GM18526 (cell line): ENCODE results near the gene ARHGDIG.

Source experiments
- POLR2A ChIP-seq: IDR thresholded peaks from 3 replicates; pipeline ENCODE4 v1.6.1; 2011; ENCODE audit not compliant: insufficient read length; ENCODE audit errors: extremely low read depth

Gene ARHGDIG

DNA sequence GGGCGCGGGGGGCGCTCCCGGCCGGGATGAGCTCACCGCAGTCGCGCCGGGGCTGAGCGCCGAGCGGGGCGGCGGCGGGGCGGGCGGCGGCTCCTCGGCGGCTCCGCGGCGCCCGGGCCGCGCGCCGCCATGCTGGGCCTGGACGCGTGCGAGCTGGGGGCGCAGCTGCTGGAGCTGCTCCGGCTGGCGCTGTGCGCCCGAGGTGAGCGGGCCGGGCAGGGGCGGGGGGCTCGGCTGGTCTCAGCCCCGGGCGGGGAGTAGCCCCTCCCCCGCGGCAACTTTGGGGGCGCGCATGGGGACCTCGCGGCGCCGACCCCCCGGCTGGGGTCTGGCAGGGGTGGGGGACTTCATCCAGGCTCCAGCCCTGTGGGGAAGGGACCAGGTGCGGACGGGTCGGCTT, at the start of gene ARHGDIG:
Gene ARHGDIG, plus strand, starts transcription at position 40 of the 400 bp plus-strand sequence. Its CDS starts 90 bp downstream, at position 130.
- no peak for TF ChIP-seq POLR2A

DNA sequence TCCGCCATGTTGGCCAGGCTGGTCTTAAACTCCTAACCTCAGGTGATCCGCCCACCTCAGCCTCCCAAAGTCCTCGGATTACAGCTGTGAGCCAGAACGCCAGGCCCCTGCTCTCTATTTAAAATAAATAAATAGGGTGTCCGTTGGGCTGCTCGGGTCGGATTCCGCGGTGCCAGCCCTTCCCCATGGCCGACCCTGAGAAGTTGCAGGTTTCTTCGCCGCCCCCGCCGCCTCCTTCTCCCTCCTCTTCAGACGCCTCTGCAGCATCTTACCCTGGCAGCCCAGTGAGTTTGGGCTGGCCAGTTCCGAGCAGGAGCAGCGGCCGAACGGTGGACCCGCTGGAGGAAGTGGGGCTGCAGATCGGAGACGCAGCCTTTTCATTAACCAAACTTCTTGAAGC, 49.4 kb upstream of the ARHGDIG start:
- TF ChIP-seq POLR2A, result no peak

DNA sequence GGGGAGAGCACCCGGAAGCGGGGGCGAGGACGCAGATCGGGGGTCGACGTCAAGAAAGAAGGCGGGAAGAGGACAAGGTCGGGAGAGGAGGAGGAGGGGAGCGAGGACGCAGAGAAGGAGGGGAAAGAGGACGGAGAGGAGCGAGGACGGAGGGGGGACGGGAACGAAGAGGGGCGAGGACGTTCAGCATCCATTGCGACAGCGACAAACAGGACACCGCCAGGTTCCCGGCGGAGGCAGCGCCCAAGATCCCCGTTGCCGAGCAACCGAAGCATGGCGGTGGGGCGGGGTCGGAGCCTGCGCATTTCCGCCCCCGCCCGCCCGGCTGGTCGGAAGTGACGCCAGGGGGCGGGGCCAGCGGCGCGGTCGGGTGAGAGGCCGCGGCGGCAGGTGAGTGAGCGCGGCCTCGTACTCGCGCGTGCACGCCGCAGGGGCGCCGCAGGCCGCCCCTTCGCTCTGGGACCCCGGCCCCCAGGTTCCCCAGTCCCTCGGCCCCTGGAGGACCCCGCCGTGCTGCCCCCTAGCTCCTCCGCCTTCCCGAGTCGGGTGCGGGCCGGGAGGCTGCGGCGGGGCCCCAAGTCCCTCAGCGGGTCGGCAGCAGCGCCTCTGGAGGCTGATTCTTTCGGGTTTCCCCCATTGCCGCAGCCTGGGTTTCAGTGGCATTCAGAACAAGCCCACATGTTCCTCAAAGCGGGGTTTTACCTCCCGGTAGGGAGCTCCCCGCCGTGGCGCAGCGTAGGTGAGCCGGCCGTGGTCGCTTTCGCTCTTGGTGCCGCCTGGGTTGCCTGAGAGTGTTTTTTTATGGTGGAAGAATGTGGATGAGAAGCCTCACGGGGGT, 45.7 kb upstream of the ARHGDIG start, which contains the start of gene FAM234A:
Gene FAM234A, plus strand, starts transcription at position 354 of the 838 bp plus-strand sequence. CDS start 19,593 bp downstream, outside the sequence.
- peak; percentile 93 for TF ChIP-seq POLR2A

DNA sequence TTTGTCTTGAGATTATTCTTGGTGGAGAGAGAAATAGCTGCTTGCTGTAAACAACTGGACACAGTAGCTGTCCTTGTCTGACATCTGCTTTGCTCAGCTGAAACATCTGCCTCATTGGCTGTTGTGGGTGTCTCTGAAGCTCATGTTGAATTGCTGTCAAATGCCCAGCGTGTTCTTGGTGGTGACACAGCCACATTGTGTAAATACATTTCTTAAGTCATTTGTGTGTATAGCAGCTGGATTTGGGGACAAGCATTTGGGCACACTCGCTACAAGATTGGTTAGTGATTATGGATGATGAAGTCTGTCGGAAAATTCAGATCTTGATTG, 40.5 kb upstream of the ARHGDIG start:
- TF ChIP-seq POLR2A, result no peak

DNA sequence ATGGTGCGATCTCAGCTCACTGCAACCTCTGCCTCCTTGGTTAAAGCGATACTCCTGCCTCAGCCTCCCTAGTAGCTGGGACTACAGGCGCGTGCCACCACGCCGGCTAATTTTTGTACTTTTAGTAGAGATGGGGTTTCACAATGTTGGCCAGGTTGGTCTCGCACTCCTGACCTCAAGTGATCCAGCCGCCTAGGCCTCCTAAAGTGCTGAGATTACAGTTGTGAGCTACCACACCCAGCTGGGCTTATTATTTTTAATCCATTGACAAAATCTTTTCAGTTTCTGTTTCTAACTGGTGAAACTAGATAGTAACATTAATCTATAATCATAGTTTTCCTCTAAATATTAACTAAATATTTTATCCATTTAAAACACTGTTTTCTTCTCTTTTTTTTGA, 39.8 kb upstream of the ARHGDIG start:
- TF ChIP-seq POLR2A, result no peak

DNA sequence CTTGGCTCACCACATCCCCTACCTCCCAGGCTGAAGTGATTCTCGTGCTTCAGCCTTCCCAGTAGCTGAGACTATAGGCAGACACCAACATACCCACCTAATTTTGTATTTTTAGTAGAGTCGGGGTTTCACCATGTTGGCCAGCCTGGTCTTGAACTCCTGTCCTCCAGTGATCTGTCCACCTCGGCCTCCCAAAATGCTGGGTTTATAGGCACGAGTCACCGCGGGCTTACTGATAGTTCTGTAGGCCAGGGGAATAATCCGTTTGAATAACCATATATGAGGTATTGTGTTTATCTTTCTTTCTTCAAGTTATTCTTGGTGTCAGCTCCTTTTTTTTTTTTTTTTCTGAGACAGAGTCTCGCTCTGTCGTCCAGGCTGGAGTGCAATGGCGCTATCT, 38.1 kb upstream of the ARHGDIG start:
- TF ChIP-seq POLR2A, result no peak

DNA sequence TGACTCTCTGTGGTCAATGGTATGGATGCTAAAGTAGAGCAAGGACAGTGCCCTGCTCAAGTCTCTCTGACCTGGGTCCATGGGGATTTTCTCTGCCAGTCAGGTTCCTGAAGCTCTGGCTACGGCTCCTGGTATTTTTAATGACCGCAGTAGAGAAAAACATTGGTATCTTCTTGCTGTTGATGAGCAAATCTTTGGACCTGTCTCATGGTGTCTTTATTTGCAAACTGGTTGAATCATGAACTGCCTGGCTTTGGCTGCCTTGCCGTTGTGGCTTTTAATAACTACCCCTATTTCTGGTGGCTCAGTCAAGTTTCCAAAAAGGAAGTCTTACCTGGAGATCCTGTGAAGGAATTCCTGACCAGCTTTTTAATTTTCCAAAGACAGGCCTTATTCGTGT, 37.0 kb upstream of the ARHGDIG start:
- TF ChIP-seq POLR2A, result no peak

DNA sequence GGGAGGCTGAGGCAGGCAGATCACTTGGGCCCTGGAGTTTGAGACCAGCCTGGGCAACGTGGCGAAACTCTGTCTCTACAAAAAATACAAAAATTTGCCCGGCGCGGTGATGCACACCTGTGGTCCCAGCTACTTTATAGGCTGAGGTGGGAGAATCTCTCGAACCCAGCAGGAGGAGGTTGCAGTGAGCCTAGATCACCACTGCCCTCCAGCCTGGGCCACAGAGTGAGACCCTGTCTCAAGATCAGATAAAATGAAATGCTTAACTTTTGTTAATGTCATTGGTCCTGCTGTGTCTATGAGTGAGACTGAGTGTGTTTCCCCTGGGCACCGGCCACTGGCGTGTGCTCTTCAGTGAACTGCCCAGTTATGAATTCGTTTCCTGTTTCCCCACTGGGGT, 35.3 kb upstream of the ARHGDIG start:
- no peak for TF ChIP-seq POLR2A

DNA sequence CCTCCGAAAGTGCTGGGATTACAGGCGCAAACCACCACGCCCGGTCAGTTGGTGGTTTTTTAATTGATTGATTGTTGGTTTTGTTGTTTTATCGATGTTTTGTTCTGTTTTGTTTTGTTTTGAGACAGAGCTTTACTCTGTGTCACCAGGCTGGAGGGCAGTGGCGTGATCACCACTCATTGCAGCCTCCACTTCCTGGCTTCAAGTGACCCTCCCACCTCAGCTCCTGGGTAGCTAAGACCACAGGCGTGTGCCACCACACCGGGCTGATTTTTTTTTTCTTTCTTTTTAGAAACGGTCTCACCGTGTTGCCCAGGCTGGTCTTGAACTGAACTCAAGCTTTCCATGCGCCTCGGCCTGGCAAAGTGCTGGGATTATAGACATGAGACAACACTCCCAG, 33.4 kb upstream of the ARHGDIG start:
- no peak for TF ChIP-seq POLR2A

DNA sequence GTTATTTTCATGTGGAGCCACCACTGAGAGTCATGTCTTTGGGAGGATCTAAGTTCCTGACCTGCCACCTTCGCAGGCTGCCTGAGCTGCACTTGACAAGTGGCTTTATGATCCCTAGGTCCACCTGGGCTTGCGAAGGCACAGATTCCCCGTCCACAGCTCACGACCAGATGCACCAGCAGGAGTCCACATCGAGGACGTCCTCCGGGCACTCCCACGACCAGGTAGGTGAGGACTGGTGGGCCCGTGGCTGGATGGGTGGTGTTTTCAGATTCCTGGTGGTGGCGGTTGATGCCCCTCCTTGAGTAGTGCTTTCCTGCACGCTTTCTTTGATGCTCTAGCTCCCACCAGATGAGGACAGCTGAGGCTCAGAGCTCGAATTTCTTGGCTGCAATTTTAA, 31.0 kb upstream of the ARHGDIG start:
- TF ChIP-seq POLR2A, result no peak

DNA sequence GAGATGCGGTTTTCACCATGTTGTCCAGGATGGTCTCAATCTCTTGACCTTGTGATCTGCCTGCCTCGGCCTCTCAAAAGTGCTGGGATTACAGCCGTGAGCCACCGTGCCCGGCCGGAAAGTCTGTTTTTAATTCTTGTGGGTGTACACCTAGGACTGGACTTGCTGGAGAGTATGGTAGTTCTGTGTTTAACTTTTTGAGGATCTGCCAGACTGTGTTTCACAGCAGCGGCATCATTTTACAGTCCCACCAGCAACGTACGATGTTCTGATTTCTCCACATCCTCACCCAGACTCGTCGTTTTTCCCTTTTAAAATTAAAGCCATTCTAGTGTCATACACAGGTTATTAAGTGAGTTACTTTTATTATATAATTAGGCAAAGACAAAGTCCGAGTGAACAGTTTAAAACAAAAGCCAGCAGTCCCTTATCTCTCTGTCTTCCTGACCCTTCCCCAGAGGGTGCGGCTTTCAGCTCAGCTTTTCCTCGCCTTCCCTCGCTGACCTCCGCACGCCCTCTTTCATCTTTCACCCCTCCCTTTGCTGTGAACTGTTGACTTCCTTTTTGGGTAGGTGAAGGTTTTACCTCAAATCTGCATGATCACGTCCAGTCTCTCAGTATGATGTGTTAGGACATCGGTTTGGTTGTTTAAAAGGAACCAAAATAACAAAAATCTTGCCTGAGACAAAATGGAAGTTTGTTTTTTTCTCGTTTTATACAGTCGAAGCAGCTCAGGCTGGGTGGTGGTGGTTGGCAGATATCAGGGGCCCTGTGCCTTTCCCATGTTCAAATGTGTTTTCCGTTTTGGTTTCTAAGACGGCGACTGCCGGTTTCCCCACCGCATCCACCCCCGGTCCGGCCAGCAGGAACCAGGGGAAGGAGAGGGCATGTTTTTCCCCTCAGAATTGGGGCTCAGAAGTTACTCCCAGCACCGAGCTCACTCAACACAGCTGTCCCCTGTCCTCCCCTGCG, 27.7 kb upstream of the ARHGDIG start:
- TF ChIP-seq POLR2A, result no peak

DNA sequence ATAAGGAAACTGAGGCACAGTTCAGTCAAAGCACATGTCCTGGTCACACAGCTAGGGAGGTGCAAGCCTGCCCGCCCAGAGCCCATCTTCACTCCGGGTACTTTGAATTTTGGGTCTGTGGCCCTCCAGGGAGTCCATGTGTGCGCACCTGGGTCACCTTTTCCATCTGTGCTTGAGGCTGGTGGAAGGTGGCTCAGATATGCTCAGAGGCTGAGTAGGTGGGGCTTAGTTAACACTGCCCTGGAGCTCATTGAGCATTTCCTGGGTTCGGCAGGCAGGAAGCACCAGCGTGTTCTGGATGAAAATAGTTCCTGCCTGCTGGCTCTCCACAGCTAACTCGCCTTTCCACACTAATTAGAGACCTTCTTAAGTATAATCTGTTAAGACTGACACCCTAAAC, 26.6 kb upstream of the ARHGDIG start:
- TF ChIP-seq POLR2A, result no peak

DNA sequence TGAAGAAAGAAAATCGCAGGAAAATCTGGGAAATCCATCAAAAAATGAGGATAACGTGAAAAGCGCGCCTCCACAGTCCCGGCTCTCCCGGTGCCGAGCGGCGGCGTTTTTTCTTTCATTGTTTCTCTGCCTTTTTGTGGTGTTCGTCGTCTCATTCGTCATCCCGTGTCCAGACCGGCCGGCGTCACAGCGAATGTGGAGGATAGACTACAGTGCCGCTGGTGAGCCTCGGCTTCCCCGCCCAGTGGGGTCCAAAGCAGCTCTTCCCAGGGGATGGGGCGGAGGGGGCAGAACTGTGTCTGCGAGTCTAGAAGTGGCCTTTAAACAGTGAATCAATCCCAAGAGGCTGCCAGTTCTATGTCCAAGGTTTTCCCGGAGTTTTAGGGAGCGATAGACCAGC, 25.9 kb upstream of the ARHGDIG start:
- no peak for TF ChIP-seq POLR2A

DNA sequence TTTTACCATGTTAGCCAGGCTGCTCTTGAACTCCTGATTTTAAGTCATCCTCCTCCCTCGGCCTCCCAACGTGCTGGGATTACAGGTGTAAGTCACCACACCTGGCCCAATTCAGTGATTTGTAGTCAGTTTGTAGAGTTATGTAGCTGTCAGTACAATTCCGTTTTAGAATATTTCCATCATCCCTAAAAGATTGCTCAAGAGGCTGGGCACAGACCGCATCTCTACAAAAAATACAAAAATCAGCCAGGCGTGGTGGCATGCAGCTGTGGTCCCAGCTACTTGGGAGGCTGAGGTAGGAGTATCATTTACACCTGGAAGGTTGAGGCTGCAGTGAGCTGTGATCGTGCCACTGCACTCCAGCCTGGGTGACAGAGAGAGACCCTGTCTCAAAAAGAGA, 25.2 kb upstream of the ARHGDIG start:
- no peak for TF ChIP-seq POLR2A

DNA sequence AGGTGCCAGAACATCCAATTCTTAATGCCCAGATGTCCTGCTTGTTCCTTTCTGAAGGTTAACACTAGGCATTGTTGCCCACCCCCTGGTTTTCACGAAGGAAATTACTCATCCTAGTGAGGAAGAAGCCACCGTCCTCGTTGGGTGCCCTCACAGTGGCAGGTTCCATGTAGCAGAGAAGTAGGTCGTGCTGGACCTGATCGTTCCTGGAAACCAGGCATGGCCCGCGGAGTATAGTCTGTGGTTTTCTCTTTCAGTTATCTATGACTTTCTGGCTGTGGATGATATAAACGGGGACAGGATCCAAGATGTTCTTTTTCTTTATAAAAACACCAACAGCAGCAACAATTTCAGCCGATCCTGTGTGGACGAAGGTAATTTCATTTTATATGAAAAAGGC, 21.2 kb upstream of the ARHGDIG start:
- no peak for TF ChIP-seq POLR2A

DNA sequence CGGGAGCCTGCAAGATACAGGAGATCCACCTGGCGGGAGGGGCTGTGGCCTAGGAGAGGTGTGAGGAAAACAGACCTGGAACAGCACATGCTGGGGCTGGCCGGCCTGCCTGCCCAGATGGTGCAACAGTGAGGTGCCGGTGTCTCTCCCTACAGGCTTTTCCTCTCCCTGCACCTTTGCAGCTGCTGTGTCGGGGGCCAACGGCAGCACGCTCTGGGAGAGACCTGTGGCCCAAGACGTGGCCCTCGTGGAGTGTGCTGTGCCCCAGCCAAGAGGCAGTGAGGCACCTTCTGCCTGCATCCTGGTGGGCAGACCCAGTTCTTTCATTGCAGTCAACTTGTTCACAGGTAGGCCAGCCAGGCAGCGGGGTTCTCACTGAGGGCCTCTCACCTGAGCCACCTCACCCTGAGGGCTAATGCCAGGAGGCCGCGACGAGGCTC, 20.6 kb upstream of the ARHGDIG start:
- no peak for TF ChIP-seq POLR2A
